K562 (cell line): Measurements from ENCODE around the gene PCSK5. TPM values are rescaled to one million over a fixed set of nuclear protein-coding genes. Genes with fewer than 3 reads are reported as not detected.

Experiments
- ATAC-seq: fragments of 200-7000 bp; cut with Tn5 transposase; 3 replicates; pipeline ENCODE4 v1.9.1; 2020; ENCODE audit warnings: moderate library complexity
- BruUV-seq: library from RNA; stranded (reverse); fragments of 400-500 nt; replicated peaks from 2 replicates; lab custom pipeline; 2021; lab: Mats Ljungman, UMichigan
- CTCF ChIA-PET: fragments of 300-600 bp; formaldehyde crosslinking; extraction: SDS; loops from one replicate; lab custom pipeline; 2021; ENCODE audit warnings: low intra/inter-chr PET ratio; lab: Yijun Ruan, JAX
- POLR2A ChIA-PET: fragments of 300-600, 350-650 bp; sonication (Branson Sonifier 250); formaldehyde crosslinking; extraction: SDS; loops from one replicate; lab custom pipeline; 2021; ENCODE audit warnings: antibody characterized with exemption, inconsistent platforms; lab: Yijun Ruan, JAX
- DNase-seq, 4 experiments: peaks; one replicate each; pipeline versions ENCODE4 v3.0.0 to v3.0.0-alpha.2; 2011 to 2018; ENCODE audit warnings: low spot score in 3 of 4, mixed read lengths in 3 of 4; ENCODE audit errors: extremely low read depth in 1 of 4
- FAIRE-seq: peaks from 2 replicates; lab custom pipeline; 2011; peaks lifted over from hg19 to GRCh38; lab: Jason Lieb, UNC
- H2AFZ ChIP-seq: 2 replicates; pipeline ENCODE4 v1.6.0; 2011; ENCODE audit warnings: low read depth, low read length, control low read depth, inconsistent platforms
- H3K27ac ChIP-seq: fragments of 200-600 bp; 3 replicates; pipeline ENCODE4 v1.8.0; 2011; ENCODE audit warnings: low read depth, mild to moderate bottlenecking, control low read depth, inconsistent platforms, low read length, moderate library complexity, mixed read lengths; ENCODE audit errors: extremely low read depth
- H3K27me3 ChIP-seq, 2 experiments: fragments of 300-600 bp in 1 of 2; 2 replicates in 1 of 2; 3 replicates in 1 of 2; pipeline versions ENCODE4 v1.6.0 to v1.8.0; 2011; ENCODE audit warnings: inconsistent platforms in 2 of 2, low read length in 2 of 2, mild to moderate bottlenecking in 1 of 2, mixed read lengths in 1 of 2, moderate library complexity in 1 of 2; ENCODE audit not compliant: control insufficient read depth in 2 of 2, insufficient read depth in 2 of 2
- H3K36me3 ChIP-seq: fragments of 300-600 bp; 3 replicates; pipeline ENCODE4 v1.8.0; 2011; ENCODE audit warnings: mild to moderate bottlenecking, low read length, inconsistent platforms; ENCODE audit not compliant: control insufficient read depth, insufficient read depth
- H3K4me1 ChIP-seq, 2 experiments: fragments of 200-600 bp in 1 of 2; replicated peaks in 1 of 2; 2 replicates in 1 of 2; 3 replicates in 1 of 2; pipeline versions ENCODE4 v1.5.1 to v1.8.0; 2011; ENCODE audit warnings: inconsistent platforms in 2 of 2, low read length in 2 of 2, mild to moderate bottlenecking in 1 of 2, mixed read lengths in 1 of 2, moderate library complexity in 1 of 2; ENCODE audit not compliant: control insufficient read depth in 2 of 2, insufficient read depth in 2 of 2
- H3K4me2 ChIP-seq: 2 replicates; pipeline ENCODE4 v1.6.1; 2011; ENCODE audit warnings: low read length, control low read depth, inconsistent platforms, mixed read lengths; ENCODE audit not compliant: insufficient read depth
- H3K4me3 ChIP-seq: fragments of 200-600 bp; sonication (generic), shearing (Covaris generic); 2 replicates; pipeline ENCODE4 v1.5.1; 2016; ENCODE audit warnings: control low read depth, inconsistent platforms
- H3K79me2 ChIP-seq: fragments of 200-600 bp; 3 replicates; pipeline ENCODE4 v1.8.0; 2011; ENCODE audit warnings: low read length, inconsistent platforms; ENCODE audit not compliant: control insufficient read depth, insufficient read depth
- H3K9ac ChIP-seq, 2 experiments: 2 replicates each; pipeline versions ENCODE4 v1.6.0 to v1.6.1; 2011; ENCODE audit warnings: low read depth in 2 of 2, low read length in 2 of 2, control low read depth in 1 of 2, inconsistent platforms in 1 of 2, mild to moderate bottlenecking in 1 of 2, mixed read lengths in 1 of 2; ENCODE audit not compliant: insufficient read depth in 1 of 2
- H3K9me1 ChIP-seq: one replicate; pipeline ENCODE4 v1.6.0; 2011; ENCODE audit warnings: inconsistent platforms, mild to moderate bottlenecking, low read length, moderate library complexity; ENCODE audit not compliant: control insufficient read depth, insufficient read depth
- H3K9me3 ChIP-seq: replicated peaks from 2 replicates; pipeline ENCODE4 v1.5.1; 2011; ENCODE audit warnings: low read depth, low read length, inconsistent platforms; ENCODE audit not compliant: control insufficient read depth, insufficient read depth
- H4K20me1 ChIP-seq: replicated peaks from 2 replicates; pipeline ENCODE4 v1.6.1; 2011; ENCODE audit warnings: low read length, inconsistent platforms, mixed read lengths; ENCODE audit not compliant: control insufficient read depth, insufficient read depth
- KAT8 ChIP-seq: fragments of 450-650 bp; IDR thresholded peaks from 2 replicates; pipeline ENCODE4 v1.6.1; 2016; ENCODE audit warnings: low read depth, mild to moderate bottlenecking
- MXI1 ChIP-seq: IDR thresholded peaks from 2 replicates; pipeline ENCODE4 v1.6.1; 2011; ENCODE audit warnings: low read depth, mild to moderate bottlenecking, improper control_type of control experiment, low read length
- NCOA4 ChIP-seq: fragments of 450-650 bp; IDR thresholded peaks from 2 replicates; pipeline ENCODE4 v1.6.1; 2018; ENCODE audit warnings: mild to moderate bottlenecking; ENCODE audit not compliant: partially characterized antibody
- SNRNP70 ChIP-seq: fragments of 200-400 bp; formaldehyde crosslinking; optimal IDR thresholded peaks from 2 replicates; pipeline ENCODE3; 2017; ENCODE audit warnings: low read depth, low read length
- WGBS: fragments of 100-300 bp; shearing (Covaris generic); methylation state at CpG from one replicate; pipeline ENCODE4 v1.1.6; 2016; ENCODE audit warnings: low coverage, mixed read lengths; ENCODE audit not compliant: insufficient coverage; ENCODE audit errors: missing lambda C conversion rate; 5-methylcytosine and 5-hydroxymethylcytosine counted together
- in situ Hi-C: fragments of 300-500 bp; cut with MboI; formaldehyde crosslinking; loops from 4 replicates; pipeline ENCODE4 v1.15.0; 2018; ENCODE audit warnings: inconsistent platforms, mixed read lengths
- intact Hi-C: fragments of 100-400 bp; cut with micrococcal nuclease; formaldehyde crosslinking; loops from 2 replicates; pipeline ENCODE4 v1.14.2; 2022
- polyA plus RNA-seq, 8 experiments: library from polyadenylated mRNA; depleted of rRNA in 4 of 8; stranded (reverse) in 5 of 8; unstranded in 3 of 8; fragments of >200 nt; fragmentation: Nextera tagmentation in 2 of 8; fragmentation: Illumina TruSeq in 1 of 8; extraction: Ambion mirVana in 2 of 8; extraction: Trizol in 1 of 8; gene quantifications; 2 replicates each; pipeline versions ENCODE4 v1.2.1 to v1.2.3, GENCODE V29; 2011 to 2014; ENCODE audit warnings: inconsistent platforms in 1 of 8, missing spikeins in 1 of 8
- total RNA-seq, 7 experiments: library from RNA; depleted of rRNA in 6 of 7; stranded (reverse); fragments of >200 nt in 6 of 7; fragmentation: Illumina TruSeq in 2 of 7; extraction: Trizol in 2 of 7; gene quantifications; 2 replicates each; pipeline versions ENCODE4 v1.2.1 to v1.2.3, GENCODE V29; 2011 to 2021; ENCODE audit warnings: low replicate concordance in 1 of 7
- TF ChIP-seq, protein P1 (sequence below): fragments of 250-450 bp; sonication (Bioruptor Pico); IDR thresholded peaks from 2 replicates; pipeline ENCODE4 v1.5.0; 2021
- TF ChIP-seq, protein P2 (sequence below), 2 experiments: fragments of 450-650 bp; formaldehyde crosslinking in 1 of 2; IDR thresholded peaks; 2 replicates each; pipeline versions ENCODE4 v1.4.0 to v1.6.1; 2014 to 2020; ENCODE audit warnings: mild to moderate bottlenecking in 2 of 2, borderline replicate concordance in 1 of 2, low read depth in 1 of 2

Gene PCSK5
- total and polyA plus RNA-seq, 9 of the 15 experiments (the other 6 are each of a cell fraction or from before 2014, with no cell fraction given) = not detected

DNA sequence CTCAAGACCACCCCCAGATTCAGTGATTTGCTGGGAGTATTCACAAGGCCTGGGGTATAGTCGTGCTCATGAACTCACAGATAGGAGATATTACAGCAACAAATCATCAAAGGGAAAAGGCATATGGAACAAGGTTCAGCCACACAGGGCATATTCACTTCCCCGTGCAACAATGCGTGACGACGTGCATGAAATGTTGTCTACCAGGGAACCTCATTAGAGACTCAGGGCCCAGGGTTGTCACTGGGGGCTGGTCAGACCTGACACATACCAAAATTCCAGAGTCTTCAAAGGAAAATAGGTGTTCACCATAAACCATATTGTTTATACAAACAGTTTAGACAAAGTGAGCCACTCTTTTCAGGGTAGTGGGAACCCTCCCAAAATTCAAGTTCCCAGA lies 291.3 kb downstream of the PCSK5 start:
- no peak overlapping the region for H2AFZ ChIP-seq
- no peak for ATAC-seq
- no peaks in the 10 kb centered on the region for H3K9me1 ChIP-seq
- no TSS peak for BruUV-seq
- DNase-seq = no peak
- H3K4me3 ChIP-seq = no peak overlapping the region
- 0% methylated on average over 5 of the region's 5 CpGs for WGBS
- H3K4me1 ChIP-seq = no peaks in the 10 kb centered on the region
- H3K9me3 ChIP-seq = no peaks in the 10 kb centered on the region
- in situ Hi-C loops = no loop called here
- CTCF ChIA-PET = no interaction called here
- no peak overlapping the region for H3K27ac ChIP-seq
- H3K9ac ChIP-seq = no peak overlapping the region
- TF ChIP-seq NCOA4 (no peak), SNRNP70 (no peak), MXI1 (no peak), KAT8 (no peak)
- TF ChIP-seq, protein P1, sequence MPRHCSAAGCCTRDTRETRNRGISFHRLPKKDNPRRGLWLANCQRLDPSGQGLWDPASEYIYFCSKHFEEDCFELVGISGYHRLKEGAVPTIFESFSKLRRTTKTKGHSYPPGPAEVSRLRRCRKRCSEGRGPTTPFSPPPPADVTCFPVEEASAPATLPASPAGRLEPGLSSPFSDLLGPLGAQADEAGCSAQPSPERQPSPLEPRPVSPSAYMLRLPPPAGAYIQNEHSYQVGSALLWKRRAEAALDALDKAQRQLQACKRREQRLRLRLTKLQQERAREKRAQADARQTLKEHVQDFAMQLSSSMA (CRISPR knock-in tag) = no peak
- TF ChIP-seq, protein P2, sequence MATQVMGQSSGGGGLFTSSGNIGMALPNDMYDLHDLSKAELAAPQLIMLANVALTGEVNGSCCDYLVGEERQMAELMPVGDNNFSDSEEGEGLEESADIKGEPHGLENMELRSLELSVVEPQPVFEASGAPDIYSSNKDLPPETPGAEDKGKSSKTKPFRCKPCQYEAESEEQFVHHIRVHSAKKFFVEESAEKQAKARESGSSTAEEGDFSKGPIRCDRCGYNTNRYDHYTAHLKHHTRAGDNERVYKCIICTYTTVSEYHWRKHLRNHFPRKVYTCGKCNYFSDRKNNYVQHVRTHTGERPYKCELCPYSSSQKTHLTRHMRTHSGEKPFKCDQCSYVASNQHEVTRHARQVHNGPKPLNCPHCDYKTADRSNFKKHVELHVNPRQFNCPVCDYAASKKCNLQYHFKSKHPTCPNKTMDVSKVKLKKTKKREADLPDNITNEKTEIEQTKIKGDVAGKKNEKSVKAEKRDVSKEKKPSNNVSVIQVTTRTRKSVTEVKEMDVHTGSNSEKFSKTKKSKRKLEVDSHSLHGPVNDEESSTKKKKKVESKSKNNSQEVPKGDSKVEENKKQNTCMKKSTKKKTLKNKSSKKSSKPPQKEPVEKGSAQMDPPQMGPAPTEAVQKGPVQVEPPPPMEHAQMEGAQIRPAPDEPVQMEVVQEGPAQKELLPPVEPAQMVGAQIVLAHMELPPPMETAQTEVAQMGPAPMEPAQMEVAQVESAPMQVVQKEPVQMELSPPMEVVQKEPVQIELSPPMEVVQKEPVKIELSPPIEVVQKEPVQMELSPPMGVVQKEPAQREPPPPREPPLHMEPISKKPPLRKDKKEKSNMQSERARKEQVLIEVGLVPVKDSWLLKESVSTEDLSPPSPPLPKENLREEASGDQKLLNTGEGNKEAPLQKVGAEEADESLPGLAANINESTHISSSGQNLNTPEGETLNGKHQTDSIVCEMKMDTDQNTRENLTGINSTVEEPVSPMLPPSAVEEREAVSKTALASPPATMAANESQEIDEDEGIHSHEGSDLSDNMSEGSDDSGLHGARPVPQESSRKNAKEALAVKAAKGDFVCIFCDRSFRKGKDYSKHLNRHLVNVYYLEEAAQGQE (IDR thresholded peaks at IDR 0.05; ENCODE audit: borderline replicate concordance) = no peak
- TF ChIP-seq, protein P2 (CRISPR knock-in tag; IDR thresholded peaks at IDR 0.05; ENCODE audit: low read depth) = no peak
- H3K79me2 ChIP-seq = no peaks in the 10 kb centered on the region
- intact Hi-C loops = no loop called here
- POLR2A ChIA-PET = no interaction called here
- H3K36me3 ChIP-seq = no peaks in the 10 kb centered on the region
- FAIRE-seq = no peak
- no peaks in the 10 kb centered on the region for H3K27me3 ChIP-seq
- H4K20me1 ChIP-seq = no peaks in the 10 kb centered on the region
- H3K4me2 ChIP-seq = no peak overlapping the region
